Endothelial cell of umbilical vein (primary cell): ENCODE data around the gene ANKH. TPM values are rescaled to one million over a fixed set of nuclear protein-coding genes. Genes with fewer than 3 reads are reported as not detected.

Source experiments
- BruUV-seq: library from RNA; stranded (reverse); fragments of 400-500 nt; replicated peaks from 2 replicates; lab custom pipeline; 2021; lab: Mats Ljungman, UMichigan
- CTCF ChIA-PET: fragments of 300-600, 350-600 bp; sonication (Branson Sonifier 250); formaldehyde crosslinking; loops from one replicate; lab custom pipeline; 2021; ENCODE audit warnings: antibody characterized with exemption, inconsistent platforms; lab: Charles Lee
- POLR2A ChIA-PET: fragments of 300-600, 350-600 bp; sonication (Branson Sonifier 250); formaldehyde crosslinking; loops from one replicate; lab custom pipeline; 2021; ENCODE audit warnings: antibody characterized with exemption, inconsistent platforms; lab: Charles Lee
- DNase-seq: peaks from one replicate; pipeline ENCODE4 v3.0.0-alpha.2; 2011; ENCODE audit warnings: low read depth, low spot score
- FAIRE-seq: peaks from 2 replicates; lab custom pipeline; 2011; peaks lifted over from hg19 to GRCh38; lab: Jason Lieb, UNC
- H2AFZ ChIP-seq: 2 replicates; pipeline ENCODE4 v1.6.0; 2012; ENCODE audit warnings: low read depth, low read length, control low read depth, inconsistent platforms
- H3K27ac ChIP-seq: 2 replicates; pipeline ENCODE4 v1.5.1; 2011; ENCODE audit warnings: low read depth, mild to moderate bottlenecking, control low read depth, low read length, moderate library complexity; ENCODE audit not compliant: insufficient read depth
- H3K27me3 ChIP-seq, 2 experiments: 2 replicates each; pipeline versions ENCODE4 v1.6.0 to v1.6.1; 2011; ENCODE audit warnings: low read length in 2 of 2, mixed read lengths in 1 of 2; ENCODE audit not compliant: control insufficient read depth in 2 of 2, insufficient read depth in 2 of 2
- H3K36me3 ChIP-seq, 2 experiments: 2 replicates in 1 of 2; 3 replicates in 1 of 2; pipeline ENCODE4 v1.5.1; 2011; ENCODE audit warnings: low read length in 2 of 2, mild to moderate bottlenecking in 1 of 2, moderate library complexity in 1 of 2; ENCODE audit not compliant: control insufficient read depth in 2 of 2, insufficient read depth in 2 of 2; ENCODE audit errors: extremely low read depth in 1 of 2
- H3K4me1 ChIP-seq: 3 replicates; pipeline ENCODE4 v1.5.1; 2011; ENCODE audit warnings: mild to moderate bottlenecking, low read length; ENCODE audit not compliant: control insufficient read depth, insufficient read depth; ENCODE audit errors: extremely low read depth
- H3K4me2 ChIP-seq: 2 replicates; pipeline ENCODE4 v1.6.1; 2011; ENCODE audit warnings: low read length, control low read depth, mixed read lengths; ENCODE audit not compliant: insufficient read depth
- H3K4me3 ChIP-seq, 3 experiments: fragments of 200-600 bp in 1 of 3; sonication (generic), shearing (Covaris generic) in 1 of 3; replicated peaks in 1 of 3; 2 replicates each; pipeline ENCODE4 v1.5.1; 2011 to 2016; ENCODE audit warnings: control low read depth in 3 of 3, low read length in 3 of 3, mild to moderate bottlenecking in 2 of 3, inconsistent platforms in 1 of 3, low read depth in 1 of 3, moderate library complexity in 1 of 3; ENCODE audit not compliant: insufficient read depth in 1 of 3
- H3K79me2 ChIP-seq: 2 replicates; pipeline ENCODE4 v1.6.0; 2012; ENCODE audit warnings: low read length, inconsistent platforms; ENCODE audit not compliant: control insufficient read depth, insufficient read depth
- H3K9ac ChIP-seq: replicated peaks from 2 replicates; pipeline ENCODE3; 2011; ENCODE audit warnings: low read length, control low read depth; ENCODE audit not compliant: insufficient read depth; ENCODE audit errors: extremely low read depth
- H3K9me1 ChIP-seq: replicated peaks from 3 replicates; pipeline ENCODE4 v1.6.0; 2011; ENCODE audit warnings: mild to moderate bottlenecking, low read length; ENCODE audit not compliant: control insufficient read depth, insufficient read depth; ENCODE audit errors: extremely low read depth
- H3K9me3 ChIP-seq: replicated peaks from 2 replicates; pipeline ENCODE4 v1.5.1; 2012; ENCODE audit warnings: low read length, inconsistent platforms; ENCODE audit not compliant: control insufficient read depth, insufficient read depth
- H4K20me1 ChIP-seq: replicated peaks from 2 replicates; pipeline ENCODE3; 2011; ENCODE audit warnings: mild to moderate bottlenecking, low read length; ENCODE audit not compliant: control insufficient read depth, insufficient read depth; ENCODE audit errors: extremely low read depth
- EZH2 ChIP-seq: IDR thresholded peaks from 2 replicates; pipeline ENCODE4 v1.6.1; 2012; ENCODE audit warnings: borderline replicate concordance, low read depth, mild to moderate bottlenecking, moderate library complexity, low read length, inconsistent platforms; ENCODE audit not compliant: severe bottlenecking
- FOS ChIP-seq: IDR thresholded peaks from 2 replicates; pipeline ENCODE4 v1.6.1; 2011; ENCODE audit warnings: mild to moderate bottlenecking, low read length, moderate library complexity, borderline replicate concordance; ENCODE audit not compliant: insufficient read depth
- GATA2 ChIP-seq: IDR thresholded peaks from 2 replicates; pipeline ENCODE4 v1.7.0; 2011; ENCODE audit warnings: low read depth, mild to moderate bottlenecking, moderate library complexity, mixed read lengths, low read length; ENCODE audit not compliant: insufficient read length, insufficient read depth
- JUN ChIP-seq: IDR thresholded peaks from 2 replicates; pipeline ENCODE4 v1.6.1; 2011; ENCODE audit warnings: borderline replicate concordance, low read depth; ENCODE audit not compliant: insufficient read length, insufficient read depth
- MYC ChIP-seq: IDR thresholded peaks from one replicate; pipeline ENCODE4 v1.6.1; 2011; ENCODE audit warnings: mild to moderate bottlenecking, low read depth, low read length
- POLR2A ChIP-seq: IDR thresholded peaks from 2 replicates; pipeline ENCODE4 v1.6.1; 2012; ENCODE audit warnings: low read depth, mild to moderate bottlenecking, control low read depth, low read length
- POLR2AphosphoS5 ChIP-seq: IDR thresholded peaks from 2 replicates; pipeline ENCODE4 v1.6.1; 2012; ENCODE audit warnings: low read depth, mild to moderate bottlenecking, control low read depth, low read length, moderate library complexity; ENCODE audit not compliant: insufficient read depth
- dilution Hi-C: fragments of 300-500 bp; cut with MboI; formaldehyde crosslinking; loops from one replicate; pipeline ENCODE4 v1.15.0; 2019; ENCODE audit warnings: low sequenced_read_pairs; ENCODE audit not compliant: extremely low pct_ligation_motif_present
- intact Hi-C: fragments of 100-400 bp; cut with micrococcal nuclease; formaldehyde crosslinking; loops from one replicate; pipeline ENCODE4 v1.10.0; 2022
- polyA plus RNA-seq, 4 experiments: library from polyadenylated mRNA; depleted of rRNA in 3 of 4; stranded (reverse) in 3 of 4; unstranded in 1 of 4; fragments of >200 nt; gene quantifications; 2 replicates each; pipeline versions ENCODE4 v1.2.1 to v1.2.3, GENCODE V29; 2011 to 2012; ENCODE audit warnings: missing spikeins in 1 of 4
- total RNA-seq: library from RNA; stranded (reverse); gene quantifications from 2 replicates; pipeline ENCODE4 v1.2.3, GENCODE V29; 2021
- TF ChIP-seq, protein P1 (sequence below): IDR thresholded peaks from 2 replicates; pipeline ENCODE4 v1.6.1; 2011; ENCODE audit not compliant: insufficient read depth, insufficient read length
- TF ChIP-seq, protein P2 (sequence below), 2 donors: IDR thresholded peaks; 1 replicate in 1 of 2; 2 replicates in 1 of 2; pipeline ENCODE4 v1.5.1; 2011; ENCODE audit warnings: low read length in 2 of 2, mild to moderate bottlenecking in 2 of 2, moderate library complexity in 2 of 2, control low read depth in 1 of 2, inconsistent platforms in 1 of 2, low read depth in 1 of 2; ENCODE audit not compliant: insufficient read depth in 1 of 2; ENCODE audit errors: extremely low read depth in 1 of 2

Gene ANKH
- total and polyA plus RNA-seq, 2 donors (not counting 3 experiments of a cell fraction or from before 2014, with no cell fraction given), result 12.7 to 31.4 TPM

DNA sequence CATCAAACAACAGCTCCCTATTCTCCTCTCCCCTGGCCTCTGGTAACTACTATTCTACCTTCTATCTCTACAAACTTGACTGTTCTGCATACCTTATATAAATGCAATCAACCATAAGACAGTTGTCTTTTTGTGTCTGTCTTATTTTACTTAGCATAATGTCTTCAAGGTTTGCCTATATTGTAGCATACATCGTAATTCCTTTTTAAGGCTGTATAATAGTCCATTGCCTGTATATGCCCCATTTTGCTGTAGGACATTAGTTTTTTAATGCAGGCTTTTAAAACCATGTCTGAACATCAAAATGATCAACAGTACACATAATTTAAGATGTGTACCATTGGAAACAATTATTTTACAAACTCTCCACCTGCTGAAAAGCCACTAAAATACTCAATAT is 12.4 kb downstream of the ANKH start:
- TF ChIP-seq POLR2A (no peak), FOS (no peak), MYC (no peak), POLR2AphosphoS5 (no peak)
- TF ChIP-seq, protein P1, sequence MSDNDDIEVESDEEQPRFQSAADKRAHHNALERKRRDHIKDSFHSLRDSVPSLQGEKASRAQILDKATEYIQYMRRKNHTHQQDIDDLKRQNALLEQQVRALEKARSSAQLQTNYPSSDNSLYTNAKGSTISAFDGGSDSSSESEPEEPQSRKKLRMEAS, result no peak
- TF ChIP-seq, protein P2, sequence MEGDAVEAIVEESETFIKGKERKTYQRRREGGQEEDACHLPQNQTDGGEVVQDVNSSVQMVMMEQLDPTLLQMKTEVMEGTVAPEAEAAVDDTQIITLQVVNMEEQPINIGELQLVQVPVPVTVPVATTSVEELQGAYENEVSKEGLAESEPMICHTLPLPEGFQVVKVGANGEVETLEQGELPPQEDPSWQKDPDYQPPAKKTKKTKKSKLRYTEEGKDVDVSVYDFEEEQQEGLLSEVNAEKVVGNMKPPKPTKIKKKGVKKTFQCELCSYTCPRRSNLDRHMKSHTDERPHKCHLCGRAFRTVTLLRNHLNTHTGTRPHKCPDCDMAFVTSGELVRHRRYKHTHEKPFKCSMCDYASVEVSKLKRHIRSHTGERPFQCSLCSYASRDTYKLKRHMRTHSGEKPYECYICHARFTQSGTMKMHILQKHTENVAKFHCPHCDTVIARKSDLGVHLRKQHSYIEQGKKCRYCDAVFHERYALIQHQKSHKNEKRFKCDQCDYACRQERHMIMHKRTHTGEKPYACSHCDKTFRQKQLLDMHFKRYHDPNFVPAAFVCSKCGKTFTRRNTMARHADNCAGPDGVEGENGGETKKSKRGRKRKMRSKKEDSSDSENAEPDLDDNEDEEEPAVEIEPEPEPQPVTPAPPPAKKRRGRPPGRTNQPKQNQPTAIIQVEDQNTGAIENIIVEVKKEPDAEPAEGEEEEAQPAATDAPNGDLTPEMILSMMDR (IDR thresholded peaks at IDR 0.05; ENCODE audit: extremely low read depth in 1 of 2, insufficient read depth in 1 of 2, low read depth in 1 of 2, low read length in 2 of 2), result no peak
- FAIRE-seq (no peak), DNase-seq (no peak)
- Histone ChIP-seq H3K9me3 (no peaks in the 10 kb centered on the region), H3K4me2 (no peak overlapping the region), H3K4me1 (no peaks in the 10 kb centered on the region), H3K79me2 (peaks cover 6% of the 10 kb centered on the region), H3K36me3 (no peaks in the 10 kb centered on the region), H4K20me1 (no peaks in the 10 kb centered on the region), H2AFZ (no peak overlapping the region), H3K9me1 (no peaks in the 10 kb centered on the region), H3K4me3 (no peak overlapping the region), H3K27me3 (no peaks in the 10 kb centered on the region), H3K9ac (no peak overlapping the region), H3K27ac (no peak overlapping the region)
- dilution Hi-C loops (no loop called here), intact Hi-C loops (no loop called here)
- BruUV-seq, result no TSS peak
- ChIA-PET POLR2A (no interaction called here), CTCF (interaction anchor here (3.4 kb wide), 1 partner anchor 12 kb away, joined by 12 read pairs; the partner anchor contains the start of gene ANKH)

DNA sequence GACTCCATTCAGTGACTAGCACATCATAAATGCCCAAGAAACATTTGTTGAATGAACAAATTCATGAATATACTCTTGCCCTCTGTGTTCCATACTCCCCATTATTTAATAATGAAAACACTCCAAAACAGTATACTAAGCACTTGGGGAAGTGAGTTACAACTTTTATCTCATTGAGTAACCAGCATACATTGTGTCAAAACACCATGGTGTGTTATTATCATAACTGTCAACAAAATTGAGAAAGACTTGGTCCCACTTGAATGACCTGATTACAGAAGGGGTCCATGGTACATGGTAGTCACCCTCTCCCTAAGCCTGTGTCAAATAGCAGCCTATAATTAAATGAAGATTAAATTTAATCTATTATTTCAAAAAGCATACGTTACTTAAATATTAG is 16.2 kb downstream of the ANKH start:
- intact Hi-C loops, result no loop called here
- FAIRE-seq, result no peak
- no TSS peak for BruUV-seq
- TF ChIP-seq POLR2A, result no peak
- TF ChIP-seq EZH2, result no peak
- TF ChIP-seq, protein P2 (IDR thresholded peaks at IDR 0.05; ENCODE audit: extremely low read depth in 1 of 2, insufficient read depth in 1 of 2, low read depth in 1 of 2, low read length in 2 of 2), result no peak
- no peak for TF ChIP-seq FOS
- TF ChIP-seq, protein P1, result no peak
- TF ChIP-seq MYC, result no peak
- TF ChIP-seq JUN, result no peak
- TF ChIP-seq POLR2AphosphoS5, result no peak
- TF ChIP-seq GATA2, result no peak
- CTCF ChIA-PET, result interaction anchor here (0.6 kb wide), 1 partner anchor 148 kb away, joined by 3 read pairs; no protein-coding TSS in a partner anchor
- dilution Hi-C loops, result no loop called here
- Histone ChIP-seq H3K4me1 (no peaks in the 10 kb centered on the region), H3K36me3 (no peaks in the 10 kb centered on the region), H3K4me3 (no peak overlapping the region), H3K27me3 (no peaks in the 10 kb centered on the region), H3K9me3 (no peaks in the 10 kb centered on the region), H3K79me2 (peaks cover 4% of the 10 kb centered on the region), H3K4me2 (no peak overlapping the region), H4K20me1 (no peaks in the 10 kb centered on the region), H3K9ac (no peak overlapping the region), H2AFZ (no peak overlapping the region), H3K27ac (no peak overlapping the region), H3K9me1 (no peaks in the 10 kb centered on the region)
- no peak for DNase-seq
- POLR2A ChIA-PET, result no interaction called here
